WTC11 (cell line): Measurements from ENCODE around the gene EVA1C. TPM values are rescaled to one million over a fixed set of nuclear protein-coding genes. Genes with fewer than 3 reads are reported as not detected.
A peak's percentile ranks its signal among the peaks of the same experiment; 100 is the strongest.

Experiments used
- ATAC-seq: fragments of 200-7000 bp; cut with Tn5 transposase; 2 replicates; pipeline ENCODE4 v1.10.0; 2021; ENCODE audit warnings: mild to moderate bottlenecking, moderate library complexity
- CTCF ChIA-PET: fragments of 300-600 bp; sonication (Branson Sonifier 250); formaldehyde crosslinking; loops from one replicate; lab custom pipeline; 2021; ENCODE audit warnings: antibody characterized with exemption; lab: Charles Lee
- POLR2A ChIA-PET: fragments of 350-600 bp; sonication (Branson Sonifier 250); formaldehyde crosslinking; loops from one replicate; lab custom pipeline; 2021; ENCODE audit warnings: antibody characterized with exemption; lab: Charles Lee
- DNase-seq: peaks from one replicate; pipeline ENCODE4 v3.0.0; 2021; ENCODE audit warnings: low spot score
- H3K27ac Mint-ChIP-seq: 2 replicates; pipeline ENCODE4 v1.8.0; 2021; ENCODE audit warnings: mixed read lengths
- H3K27me3 Mint-ChIP-seq: 2 replicates; pipeline ENCODE4 v1.8.0; 2021; ENCODE audit warnings: low read depth, mild to moderate bottlenecking, moderate library complexity, mixed read lengths
- H3K36me3 Mint-ChIP-seq: 2 replicates; pipeline ENCODE4 v1.8.0; 2021; ENCODE audit warnings: mixed read lengths
- H3K4me1 Mint-ChIP-seq: 2 replicates; pipeline ENCODE4 v1.8.0; 2022; ENCODE audit warnings: mixed read lengths
- H3K4me3 Mint-ChIP-seq: 2 replicates; pipeline ENCODE4 v1.8.0; 2021; ENCODE audit warnings: mild to moderate bottlenecking, moderate library complexity, mixed read lengths
- H3K9me3 Mint-ChIP-seq: 2 replicates; pipeline ENCODE4 v1.8.0; 2021; ENCODE audit warnings: mixed read lengths
- ATF6 ChIP-seq: sonication (generic); formaldehyde crosslinking; IDR thresholded peaks from 2 replicates; pipeline ENCODE4 v1.8.1; 2023; ENCODE audit warnings: mild to moderate bottlenecking, missing genetic modification reagents
- CREM ChIP-seq: sonication (generic); formaldehyde crosslinking; IDR thresholded peaks from 2 replicates; pipeline ENCODE4 v1.8.1; 2022; ENCODE audit warnings: mild to moderate bottlenecking, missing genetic modification reagents, moderate library complexity
- E2F1 ChIP-seq: sonication (generic); formaldehyde crosslinking; IDR thresholded peaks from 2 replicates; pipeline ENCODE4 v1.8.0; 2022; ENCODE audit warnings: mild to moderate bottlenecking, missing genetic modification reagents
- ELF4 ChIP-seq: sonication (generic); formaldehyde crosslinking; IDR thresholded peaks from 2 replicates; pipeline ENCODE4 v1.8.1; 2022; ENCODE audit warnings: low read depth, mild to moderate bottlenecking, moderate library complexity, missing genetic modification reagents
- GTF2I ChIP-seq: fragments of 250-450 bp; sonication (Bioruptor Pico); conservative IDR thresholded peaks from 2 replicates; pipeline ENCODE4 v1.4.0; 2021; ENCODE audit warnings: mild to moderate bottlenecking
- JAZF1 ChIP-seq: fragments of 250-450 bp; sonication (Bioruptor Pico); IDR thresholded peaks from 2 replicates; pipeline ENCODE4 v1.9.0; 2021; ENCODE audit warnings: moderate library complexity, mild to moderate bottlenecking, inconsistent platforms
- NFYB ChIP-seq: sonication (generic); formaldehyde crosslinking; conservative IDR thresholded peaks from 2 replicates; pipeline ENCODE4 v1.8.0; 2022; ENCODE audit warnings: low read depth, missing genetic modification reagents
- OVOL2 ChIP-seq: fragments of 250-450 bp; sonication (Bioruptor Pico); IDR thresholded peaks from 2 replicates; pipeline ENCODE4 v1.9.0; 2021; ENCODE audit warnings: mild to moderate bottlenecking, borderline replicate concordance
- RELA ChIP-seq: sonication (generic); formaldehyde crosslinking; IDR thresholded peaks from 2 replicates; pipeline ENCODE4 v1.8.1; 2022; ENCODE audit warnings: missing genetic modification reagents, mild to moderate bottlenecking, borderline replicate concordance
- STAT6 ChIP-seq: sonication (generic); formaldehyde crosslinking; conservative IDR thresholded peaks from 2 replicates; pipeline ENCODE4 v1.8.1; 2023; ENCODE audit warnings: mild to moderate bottlenecking, low read depth, missing genetic modification reagents, moderate library complexity
- TEAD1 ChIP-seq: sonication (generic); formaldehyde crosslinking; IDR thresholded peaks from 2 replicates; pipeline ENCODE4 v1.8.0; 2022; ENCODE audit warnings: mild to moderate bottlenecking, missing genetic modification reagents
- ZNF121 ChIP-seq: sonication (generic); formaldehyde crosslinking; IDR thresholded peaks from 2 replicates; pipeline ENCODE4 v1.8.0; 2023; ENCODE audit warnings: missing genetic modification reagents
- ZNF138 ChIP-seq: sonication (generic); formaldehyde crosslinking; conservative IDR thresholded peaks from 2 replicates; pipeline ENCODE4 v1.8.1; 2022; ENCODE audit warnings: mild to moderate bottlenecking, moderate library complexity, missing genetic modification reagents
- ZNF232 ChIP-seq: sonication (generic); formaldehyde crosslinking; IDR thresholded peaks from 2 replicates; pipeline ENCODE4 v1.8.0; 2022; ENCODE audit warnings: mild to moderate bottlenecking, missing genetic modification reagents
- ZNF396 ChIP-seq: fragments of 250-450 bp; sonication (Bioruptor Pico); IDR thresholded peaks from 2 replicates; pipeline ENCODE4 v1.8.0; 2021; ENCODE audit warnings: mild to moderate bottlenecking, moderate library complexity, borderline replicate concordance
- ZNF671 ChIP-seq: fragments of 250-450 bp; sonication (Bioruptor Pico); IDR thresholded peaks from 2 replicates; pipeline ENCODE4 v1.8.0; 2021; ENCODE audit warnings: mild to moderate bottlenecking
- total RNA-seq: library from RNA; stranded (reverse); gene quantifications from 3 replicates; pipeline ENCODE4 v1.2.3, GENCODE V29; 2021
- TF ChIP-seq, protein P1 (sequence below): sonication (generic); formaldehyde crosslinking; IDR thresholded peaks from 2 replicates; pipeline ENCODE4 v1.8.1; 2023; ENCODE audit warnings: mild to moderate bottlenecking, missing genetic modification reagents, moderate library complexity
- TF ChIP-seq, protein P2 (sequence below): sonication (generic); formaldehyde crosslinking; IDR thresholded peaks from 2 replicates; pipeline ENCODE4 v1.8.1; 2023; ENCODE audit warnings: mild to moderate bottlenecking, missing genetic modification reagents
- TF ChIP-seq, protein P3 (sequence below): fragments of 250-450 bp; sonication (Bioruptor Pico); IDR thresholded peaks from 2 replicates; pipeline ENCODE4 v1.9.0; 2021; ENCODE audit warnings: mild to moderate bottlenecking

Gene EVA1C
- total RNA-seq, 1 experiment from 2014 or later: 3.1 TPM

- CTCF ChIA-PET: interaction anchor here (1.4 to 2.2 kb wide), 2 partner anchors 31 to 229 kb away, joined by 4 to 7 read pairs; no protein-coding TSS in a partner anchor
- TF ChIP-seq E2F1 (CRISPR knock-in tag): no peak
- TF ChIP-seq STAT6 (CRISPR knock-in tag): no peak
- TF ChIP-seq ZNF396 (CRISPR knock-in tag): no peak
- no peak for TF ChIP-seq NFYB
- no peak for TF ChIP-seq ATF6 (CRISPR knock-in tag)
- TF ChIP-seq ZNF232 (CRISPR knock-in tag): no peak
- no peak for TF ChIP-seq GTF2I
- no peak for TF ChIP-seq ZNF121 (CRISPR knock-in tag)
- no peak for TF ChIP-seq OVOL2
Measured at GRCh38 chr21:32372755-32373154, 39.8 kb upstream of the EVA1C start.

DNA sequence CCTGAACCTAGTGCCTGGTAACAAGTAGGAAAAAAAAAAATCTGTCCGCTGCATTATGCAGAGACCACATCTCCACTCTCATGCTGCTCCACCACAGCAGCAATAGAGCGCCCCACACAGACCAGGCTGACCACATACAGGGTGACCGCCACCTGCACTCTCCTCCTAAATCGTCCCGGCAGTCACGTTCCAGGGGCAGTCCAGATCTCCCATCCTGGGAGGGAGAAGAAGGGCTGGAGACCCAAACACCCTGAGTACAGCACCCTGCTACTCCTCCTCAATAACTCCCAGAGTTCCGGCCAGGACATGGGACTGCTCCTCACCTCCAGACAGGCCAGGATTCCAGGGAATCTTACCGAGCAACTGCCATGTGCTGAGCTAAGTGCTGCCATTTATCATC, 35.0 kb upstream of the EVA1C start:
- TF ChIP-seq RELA (CRISPR knock-in tag) (no peak), TEAD1 (CRISPR knock-in tag) (no peak), ZNF138 (CRISPR knock-in tag) (no peak), CREM (CRISPR knock-in tag) (no peak), STAT6 (CRISPR knock-in tag) (no peak)
- no peaks in the 10 kb centered on the region for H3K9me3 Mint-ChIP-seq
- no peaks in the 10 kb centered on the region for H3K27me3 Mint-ChIP-seq
- ATAC-seq (no peak), DNase-seq (no peak)
- H3K36me3 Mint-ChIP-seq: peaks cover 61% of the 10 kb centered on the region
- POLR2A ChIA-PET: no interaction called here
- no peak overlapping the region for H3K4me3 Mint-ChIP-seq
- no peak overlapping the region for H3K27ac Mint-ChIP-seq
- 0 out of 2 replicates have a peak, but pooled peaks cover under 1% of the 10 kb centered on the region for H3K4me1 Mint-ChIP-seq
- CTCF ChIA-PET: no interaction called here

More at GRCh38 chr21:32372755-32373154, 39.8 kb upstream of the EVA1C start:
- H3K36me3 Mint-ChIP-seq: peaks cover 56% of the 10 kb centered on the region
- POLR2A ChIA-PET: no interaction called here
- H3K4me1 Mint-ChIP-seq: peaks cover 8% of the 10 kb centered on the region
- no peaks in the 10 kb centered on the region for H3K9me3 Mint-ChIP-seq
- no peak overlapping the region for H3K4me3 Mint-ChIP-seq
- H3K27me3 Mint-ChIP-seq: no peaks in the 10 kb centered on the region
- peak overlapping the region; percentile 26; the same call in 1 of the 2 replicates for H3K27ac Mint-ChIP-seq
- DNase-seq: no peak
- no peak for ATAC-seq

DNA sequence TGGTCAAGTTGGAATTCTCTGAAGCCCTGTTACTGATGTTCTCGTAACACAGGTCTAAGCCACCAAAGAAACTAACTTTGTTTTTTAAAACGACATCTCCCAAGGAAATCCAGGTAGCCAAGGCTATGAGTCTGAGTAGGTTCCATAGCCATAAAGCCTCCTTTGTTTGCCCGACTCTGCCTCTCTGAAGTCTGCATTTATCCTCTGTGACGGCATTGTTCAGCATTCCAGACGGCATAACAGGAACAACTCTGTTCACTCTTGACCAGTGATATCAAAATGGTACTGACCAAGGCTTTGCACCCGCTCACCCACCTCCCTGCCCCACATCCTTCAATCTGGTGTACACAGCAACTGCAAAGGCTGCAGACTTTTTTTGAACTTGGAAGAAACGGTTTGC, 34.5 kb upstream of the EVA1C start:
- ATAC-seq (no peak), DNase-seq (no peak)
- Mint-ChIP-seq H3K4me1 (no peaks in the 10 kb centered on the region), H3K4me3 (no peak overlapping the region), H3K27ac (no peak overlapping the region), H3K27me3 (no peaks in the 10 kb centered on the region), H3K9me3 (no peaks in the 10 kb centered on the region), H3K36me3 (peaks cover 65% of the 10 kb centered on the region)
- ChIA-PET POLR2A (no interaction called here), CTCF (no interaction called here)
- TF ChIP-seq OVOL2: no peak
- TF ChIP-seq, protein P1, sequence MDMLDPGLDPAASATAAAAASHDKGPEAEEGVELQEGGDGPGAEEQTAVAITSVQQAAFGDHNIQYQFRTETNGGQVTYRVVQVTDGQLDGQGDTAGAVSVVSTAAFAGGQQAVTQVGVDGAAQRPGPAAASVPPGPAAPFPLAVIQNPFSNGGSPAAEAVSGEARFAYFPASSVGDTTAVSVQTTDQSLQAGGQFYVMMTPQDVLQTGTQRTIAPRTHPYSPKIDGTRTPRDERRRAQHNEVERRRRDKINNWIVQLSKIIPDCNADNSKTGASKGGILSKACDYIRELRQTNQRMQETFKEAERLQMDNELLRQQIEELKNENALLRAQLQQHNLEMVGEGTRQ (CRISPR knock-in tag): no peak
- TF ChIP-seq, protein P2, sequence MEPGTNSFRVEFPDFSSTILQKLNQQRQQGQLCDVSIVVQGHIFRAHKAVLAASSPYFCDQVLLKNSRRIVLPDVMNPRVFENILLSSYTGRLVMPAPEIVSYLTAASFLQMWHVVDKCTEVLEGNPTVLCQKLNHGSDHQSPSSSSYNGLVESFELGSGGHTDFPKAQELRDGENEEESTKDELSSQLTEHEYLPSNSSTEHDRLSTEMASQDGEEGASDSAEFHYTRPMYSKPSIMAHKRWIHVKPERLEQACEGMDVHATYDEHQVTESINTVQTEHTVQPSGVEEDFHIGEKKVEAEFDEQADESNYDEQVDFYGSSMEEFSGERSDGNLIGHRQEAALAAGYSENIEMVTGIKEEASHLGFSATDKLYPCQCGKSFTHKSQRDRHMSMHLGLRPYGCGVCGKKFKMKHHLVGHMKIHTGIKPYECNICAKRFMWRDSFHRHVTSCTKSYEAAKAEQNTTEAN (CRISPR knock-in tag): no peak
- no peak for TF ChIP-seq CREM (CRISPR knock-in tag)
- TF ChIP-seq JAZF1 (CRISPR knock-in tag): no peak
- TF ChIP-seq, protein P3, sequence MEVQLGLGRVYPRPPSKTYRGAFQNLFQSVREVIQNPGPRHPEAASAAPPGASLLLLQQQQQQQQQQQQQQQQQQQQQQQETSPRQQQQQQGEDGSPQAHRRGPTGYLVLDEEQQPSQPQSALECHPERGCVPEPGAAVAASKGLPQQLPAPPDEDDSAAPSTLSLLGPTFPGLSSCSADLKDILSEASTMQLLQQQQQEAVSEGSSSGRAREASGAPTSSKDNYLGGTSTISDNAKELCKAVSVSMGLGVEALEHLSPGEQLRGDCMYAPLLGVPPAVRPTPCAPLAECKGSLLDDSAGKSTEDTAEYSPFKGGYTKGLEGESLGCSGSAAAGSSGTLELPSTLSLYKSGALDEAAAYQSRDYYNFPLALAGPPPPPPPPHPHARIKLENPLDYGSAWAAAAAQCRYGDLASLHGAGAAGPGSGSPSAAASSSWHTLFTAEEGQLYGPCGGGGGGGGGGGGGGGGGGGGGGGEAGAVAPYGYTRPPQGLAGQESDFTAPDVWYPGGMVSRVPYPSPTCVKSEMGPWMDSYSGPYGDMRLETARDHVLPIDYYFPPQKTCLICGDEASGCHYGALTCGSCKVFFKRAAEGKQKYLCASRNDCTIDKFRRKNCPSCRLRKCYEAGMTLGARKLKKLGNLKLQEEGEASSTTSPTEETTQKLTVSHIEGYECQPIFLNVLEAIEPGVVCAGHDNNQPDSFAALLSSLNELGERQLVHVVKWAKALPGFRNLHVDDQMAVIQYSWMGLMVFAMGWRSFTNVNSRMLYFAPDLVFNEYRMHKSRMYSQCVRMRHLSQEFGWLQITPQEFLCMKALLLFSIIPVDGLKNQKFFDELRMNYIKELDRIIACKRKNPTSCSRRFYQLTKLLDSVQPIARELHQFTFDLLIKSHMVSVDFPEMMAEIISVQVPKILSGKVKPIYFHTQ (CRISPR knock-in tag): no peak
- TF ChIP-seq ELF4 (CRISPR knock-in tag): no peak
- no peak for TF ChIP-seq ZNF671
